ENCODE measurements around the gene GSK3A. TPM values are rescaled to one million over a fixed set of nuclear protein-coding genes. Genes with fewer than 3 reads are reported as not detected.
A peak's percentile ranks its signal among the peaks of the same experiment; 100 is the strongest.

The GSK3A gene
- total RNA-seq, 1 donor from 2014 or later, result 45.5 TPM

- DNase-seq (ENCODE audit: low spot score in 2 of 2, unreplicated experiment in 2 of 2), result no peak
- Mint-ChIP-seq H3K9me3 (no peaks in the 10 kb centered on the region), H3K4me1 (peaks cover 29% of the 10 kb centered on the region), H3K36me3 (peaks cover 4% of the 10 kb centered on the region), H3K4me3 (peak overlapping the region; percentile 88), H3K27ac (peak overlapping the region; percentile 96), H3K27me3 (ENCODE audit: low read depth) (no peaks in the 10 kb centered on the region)
- TF ChIP-seq CTCF (IDR thresholded peaks at IDR 0.05; ENCODE audit: unreplicated experiment), result no peak
These were observed 10.2 kb upstream of the GSK3A start for GRCh38 chr19:42252365-42253244.

- peaks cover 28% of the 10 kb centered on the region for H3K4me1 Mint-ChIP-seq
- peaks cover 4% of the 10 kb centered on the region for H3K36me3 Mint-ChIP-seq
- no peak for DNase-seq (ENCODE audit: low spot score in 2 of 2, unreplicated experiment in 2 of 2)
- H3K4me3 Mint-ChIP-seq, result peak overlapping the region; percentile 88
- no peaks in the 10 kb centered on the region for H3K9me3 Mint-ChIP-seq
- TF ChIP-seq CTCF (IDR thresholded peaks at IDR 0.05; ENCODE audit: unreplicated experiment), result no peak
- H3K27me3 Mint-ChIP-seq (ENCODE audit: low read depth), result no peaks in the 10 kb centered on the region
- H3K27ac Mint-ChIP-seq, result peak overlapping the region; percentile 96
These were observed 9.4 kb upstream of the GSK3A start for GRCh38 chr19:42251572-42252358.

GRCh38 chr19:42250666-42251531 is 8.5 kb upstream of the GSK3A start:
- no peaks in the 10 kb centered on the region for H3K9me3 Mint-ChIP-seq
- H3K27me3 Mint-ChIP-seq (ENCODE audit: low read depth), result no peaks in the 10 kb centered on the region
- no peak for TF ChIP-seq CTCF (IDR thresholded peaks at IDR 0.05; ENCODE audit: unreplicated experiment)
- H3K27ac Mint-ChIP-seq, result peak overlapping the region; percentile 9
- peaks cover 27% of the 10 kb centered on the region for H3K4me1 Mint-ChIP-seq
- peaks cover 4% of the 10 kb centered on the region for H3K36me3 Mint-ChIP-seq
- H3K4me3 Mint-ChIP-seq, result no peak overlapping the region
- DNase-seq (ENCODE audit: low spot score in 2 of 2, unreplicated experiment in 2 of 2), result no peak

GRCh38 chr19:42250183-42250665 is 7.8 kb upstream of the GSK3A start:
- no peak for DNase-seq (ENCODE audit: low spot score in 2 of 2, unreplicated experiment in 2 of 2)
- Mint-ChIP-seq H3K4me3 (no peak overlapping the region), H3K27ac (peak overlapping the region; percentile 9), H3K36me3 (peaks cover 4% of the 10 kb centered on the region), H3K9me3 (no peaks in the 10 kb centered on the region), H3K4me1 (peaks cover 30% of the 10 kb centered on the region), H3K27me3 (ENCODE audit: low read depth) (no peaks in the 10 kb centered on the region)
- no peak for TF ChIP-seq CTCF (IDR thresholded peaks at IDR 0.05; ENCODE audit: unreplicated experiment)

GRCh38 chr19:42249769-42250168 is 7.4 kb upstream of the GSK3A start:
- DNase-seq (ENCODE audit: low spot score in 2 of 2, unreplicated experiment in 2 of 2), result no peak
- no peak for TF ChIP-seq CTCF (IDR thresholded peaks at IDR 0.05; ENCODE audit: unreplicated experiment)
- Mint-ChIP-seq H3K27ac (peak overlapping the region; percentile 50), H3K4me3 (no peak overlapping the region), H3K9me3 (no peaks in the 10 kb centered on the region), H3K27me3 (ENCODE audit: low read depth) (no peaks in the 10 kb centered on the region), H3K4me1 (peaks cover 34% of the 10 kb centered on the region), H3K36me3 (peaks cover 4% of the 10 kb centered on the region)

Data from mesothelial cell of epicardium (in vitro differentiated cells).